IPS DF 6.9 (cell line): Measurements from ENCODE around the gene SLC16A4.

Experiments
- DNase-seq: peaks from one replicate; pipeline ENCODE4 v3.0.0-alpha.2; 2013; ENCODE audit warnings: low read depth, low spot score
- H3K27ac ChIP-seq: one replicate; pipeline ENCODE4 v1.5.1; 2013; ENCODE audit warnings: low read length, control low read depth
- H3K27me3 ChIP-seq: 2 replicates; pipeline ENCODE4 v1.6.1; 2013; ENCODE audit warnings: mild to moderate bottlenecking, low read length; ENCODE audit not compliant: control insufficient read depth, insufficient read depth
- H3K36me3 ChIP-seq: 2 replicates; pipeline ENCODE4 v1.6.1; 2013; ENCODE audit warnings: low read length; ENCODE audit not compliant: control insufficient read depth, insufficient read depth
- H3K4me1 ChIP-seq: 2 replicates; pipeline ENCODE4 v1.6.1; 2013; ENCODE audit warnings: low read length; ENCODE audit not compliant: control insufficient read depth, insufficient read depth
- H3K4me3 ChIP-seq: 2 replicates; pipeline ENCODE4 v1.5.1; 2013; ENCODE audit warnings: mild to moderate bottlenecking, low read length
- H3K9me3 ChIP-seq: 2 replicates; pipeline ENCODE4 v1.6.1; 2013; ENCODE audit warnings: low read length, inconsistent platforms; ENCODE audit not compliant: control insufficient read depth, insufficient read depth
- WGBS: extraction: QIAGEN DNeasy Blood & Tissue Kit; methylation state at CpG from one replicate; pipeline ENCODE4 v1.1.7; 2013; ENCODE audit warnings: mixed read lengths, missing lambda C conversion rate; ENCODE audit not compliant: insufficient read length, insufficient coverage; 5-methylcytosine and 5-hydroxymethylcytosine counted together

SLC16A4 gene

GRCh38 chr1:110356379-110356778 is 34.4 kb downstream of the SLC16A4 start:
- Histone ChIP-seq H3K27ac (no peak overlapping the region), H3K4me3 (no peak overlapping the region), H3K27me3 (no peaks in the 10 kb centered on the region), H3K36me3 (no peaks in the 10 kb centered on the region), H3K9me3 (no peaks in the 10 kb centered on the region), H3K4me1 (no peaks in the 10 kb centered on the region)
- no CpG with 5 or more reads among the region's 2 CpGs for WGBS
- DNase-seq: no peak

GRCh38 chr1:110355321-110355720 is 35.5 kb downstream of the SLC16A4 start:
- no peak for DNase-seq
- no peaks in the 10 kb centered on the region for H3K9me3 ChIP-seq
- no CpG with 5 or more reads among the region's 1 CpG for WGBS
- no peaks in the 10 kb centered on the region for H3K36me3 ChIP-seq
- no peaks in the 10 kb centered on the region for H3K27me3 ChIP-seq
- H3K27ac ChIP-seq: no peak overlapping the region
- no peak overlapping the region for H3K4me3 ChIP-seq
- H3K4me1 ChIP-seq: no peaks in the 10 kb centered on the region

- Histone ChIP-seq H3K4me3 (no peak overlapping the region), H3K36me3 (0 out of 2 replicates have a peak, but pooled peaks cover 4% of the 10 kb centered on the region)
These were observed 40.5 kb downstream of the SLC16A4 start for GRCh38 chr1:110350360-110350759.

GRCh38 chr1:110348771-110349170 is 42.1 kb downstream of the SLC16A4 start:
- no peak overlapping the region for H3K4me3 ChIP-seq
- 0 out of 2 replicates have a peak, but pooled peaks cover 4% of the 10 kb centered on the region for H3K36me3 ChIP-seq
- 0 out of 2 replicates have a peak, but pooled peaks cover 2% of the 10 kb centered on the region for H3K4me1 ChIP-seq
- no peak overlapping the region for H3K27ac ChIP-seq
- no peaks in the 10 kb centered on the region for H3K27me3 ChIP-seq
- H3K9me3 ChIP-seq: no peaks in the 10 kb centered on the region
- no peak for DNase-seq

More at GRCh38 chr1:110350360-110350759, 40.5 kb downstream of the SLC16A4 start:
- H3K9me3 ChIP-seq: no peaks in the 10 kb centered on the region
- H3K27ac ChIP-seq: no peak overlapping the region
- H3K4me1 ChIP-seq: 0 out of 2 replicates have a peak, but pooled peaks cover 2% of the 10 kb centered on the region
- H3K27me3 ChIP-seq: no peaks in the 10 kb centered on the region
- no peak for DNase-seq
- no CpG with 5 or more reads among the region's 2 CpGs for WGBS

- H3K4me1 ChIP-seq: 0 out of 2 replicates have a peak, but pooled peaks cover 2% of the 10 kb centered on the region
- H3K4me3 ChIP-seq: no peak overlapping the region
- WGBS: no CpG with 5 or more reads among the region's 2 CpGs
- no peaks in the 10 kb centered on the region for H3K9me3 ChIP-seq
- H3K36me3 ChIP-seq: 0 out of 2 replicates have a peak, but pooled peaks cover 4% of the 10 kb centered on the region
- H3K27me3 ChIP-seq: no peaks in the 10 kb centered on the region
- H3K27ac ChIP-seq: no peak overlapping the region
- DNase-seq: no peak
These were observed 42.8 kb downstream of the SLC16A4 start for GRCh38 chr1:110348050-110348449.

- Histone ChIP-seq H3K36me3 (0 out of 2 replicates have a peak, but pooled peaks cover 4% of the 10 kb centered on the region), H3K27ac (no peak overlapping the region), H3K4me1 (0 out of 2 replicates have a peak, but pooled peaks cover 2% of the 10 kb centered on the region), H3K9me3 (no peaks in the 10 kb centered on the region), H3K4me3 (no peak overlapping the region), H3K27me3 (no peaks in the 10 kb centered on the region)
- no peak for DNase-seq
- WGBS: no CpG with 5 or more reads among the region's 14 CpGs
These were observed 43.5 kb downstream of the SLC16A4 start for GRCh38 chr1:110347182-110347893.

- Histone ChIP-seq H3K36me3 (0 out of 2 replicates have a peak, but pooled peaks cover 5% of the 10 kb centered on the region), H3K27me3 (no peaks in the 10 kb centered on the region), H3K27ac (no peak overlapping the region), H3K4me1 (0 out of 2 replicates have a peak, but pooled peaks cover 2% of the 10 kb centered on the region), H3K4me3 (no peak overlapping the region), H3K9me3 (no peaks in the 10 kb centered on the region)
- WGBS: no CpG with 5 or more reads among the region's 9 CpGs
- DNase-seq: no peak
These were observed 44.1 kb downstream of the SLC16A4 start for GRCh38 chr1:110346690-110347089.

- no peaks in the 10 kb centered on the region for H3K27me3 ChIP-seq
- no peak overlapping the region for H3K27ac ChIP-seq
- no peak overlapping the region for H3K4me3 ChIP-seq
- no peak for DNase-seq
- WGBS: 100% methylated on average over 1 of the region's 3 CpGs
- H3K4me1 ChIP-seq: 0 out of 2 replicates have a peak, but pooled peaks cover 2% of the 10 kb centered on the region
- H3K9me3 ChIP-seq: no peaks in the 10 kb centered on the region
- peaks cover 11% of the 10 kb centered on the region; the same call in 1 of the 2 replicates for H3K36me3 ChIP-seq
These were observed 45.3 kb downstream of the SLC16A4 start for GRCh38 chr1:110345480-110345879.

GRCh38 chr1:110344152-110344551 is 46.7 kb downstream of the SLC16A4 start:
- 0 out of 2 replicates have a peak, but pooled peaks cover 2% of the 10 kb centered on the region for H3K4me1 ChIP-seq
- no peak overlapping the region for H3K4me3 ChIP-seq
- WGBS: no CpG with 5 or more reads among the region's 3 CpGs
- no peak overlapping the region for H3K27ac ChIP-seq
- H3K36me3 ChIP-seq: peaks cover 11% of the 10 kb centered on the region; the same call in 1 of the 2 replicates
- no peaks in the 10 kb centered on the region for H3K9me3 ChIP-seq
- DNase-seq: no peak
- no peaks in the 10 kb centered on the region for H3K27me3 ChIP-seq

- Histone ChIP-seq H3K36me3 (peaks cover 11% of the 10 kb centered on the region; the same call in 1 of the 2 replicates), H3K4me1 (0 out of 2 replicates have a peak, but pooled peaks cover 2% of the 10 kb centered on the region), H3K9me3 (no peaks in the 10 kb centered on the region), H3K27ac (no peak overlapping the region), H3K4me3 (no peak overlapping the region), H3K27me3 (no peaks in the 10 kb centered on the region)
- no CpG with 5 or more reads among the region's 2 CpGs for WGBS
- DNase-seq: no peak
These were observed 47.6 kb downstream of the SLC16A4 start for GRCh38 chr1:110343249-110343648.
